ENCODE measurements around the gene RPS15.

The RPS15 gene

DNA sequence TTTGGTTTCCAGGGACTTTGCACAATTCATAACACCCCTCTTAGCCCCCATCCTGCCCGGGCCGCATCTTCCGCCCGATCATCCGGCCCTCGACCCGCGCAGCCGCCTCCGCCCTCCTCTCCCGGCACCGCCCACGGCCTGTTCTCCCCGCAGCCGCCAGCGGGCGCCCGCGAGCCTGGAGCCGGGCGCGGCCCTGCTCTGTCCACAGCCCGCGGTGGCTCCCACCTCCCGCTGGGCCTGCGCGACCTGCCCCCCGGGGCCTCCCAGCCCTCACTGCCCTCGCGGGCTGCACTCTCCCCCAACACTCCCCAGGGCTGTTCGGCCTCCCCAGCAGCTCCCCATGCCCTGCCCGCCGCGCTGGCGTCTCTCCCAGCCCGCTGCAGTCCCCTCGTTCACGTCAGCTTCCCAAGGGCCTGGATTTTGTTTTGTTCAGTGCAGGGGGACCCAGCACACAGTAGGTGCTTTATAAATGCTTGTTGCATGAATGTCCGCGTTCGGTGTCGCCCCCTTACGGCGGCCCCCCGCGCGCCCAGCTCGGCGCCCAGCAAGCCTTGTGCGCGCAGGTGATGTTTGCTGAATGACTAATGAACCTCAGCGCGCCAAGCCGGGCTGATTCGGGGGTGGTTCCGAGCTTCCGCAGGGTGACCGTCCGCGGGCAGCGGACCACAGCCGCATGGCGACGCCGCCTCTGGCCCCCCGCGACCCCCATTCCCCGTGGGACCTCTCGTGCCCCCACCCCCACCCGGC, 7.2 kb downstream of the RPS15 start:
- H3K9ac ChIP-seq (ENCODE audit: low read length): no peak overlapping the region
- no peak overlapping the region for H3K18ac ChIP-seq (ENCODE audit: low read length)
- peaks cover 6 to 14% of the 10 kb centered on the region in 2 experiments for H3K4me1 ChIP-seq (ENCODE audit: control insufficient read depth in 1 of 2, insufficient read depth in 2 of 2, low read length in 2 of 2)
- H2AFZ ChIP-seq (ENCODE audit: insufficient read depth, low read length, poor library complexity): no peak overlapping the region
- H3K23ac ChIP-seq (ENCODE audit: low read length): no peak overlapping the region
- peaks cover 41% of the 10 kb centered on the region for H3K27me3 ChIP-seq (ENCODE audit: insufficient read depth, low read length)
- no CpG with 5 or more reads among the region's 70 CpGs for WGBS (ENCODE audit: extremely low coverage, insufficient coverage, insufficient read length)
- DNase-seq: peak; percentile 47 to 80
- peak overlapping the region; percentile 90 for H3K4me2 ChIP-seq (ENCODE audit: low read length)
- H4K12ac ChIP-seq (ENCODE audit: low read depth, low read length): no peak overlapping the region
- H4K91ac ChIP-seq (ENCODE audit: low read depth, low read length): no peak overlapping the region
- no peak overlapping the region for H3K14ac ChIP-seq (ENCODE audit: low read length)
- H3K9me3 ChIP-seq (ENCODE audit: insufficient read depth, low read depth, low read length): peaks cover 6% of the 10 kb centered on the region
- no peak overlapping the region for H2AK5ac ChIP-seq (ENCODE audit: low read length)
- H3K79me2 ChIP-seq (ENCODE audit: control insufficient read depth, insufficient read depth, low read length, poor library complexity): no peaks in the 10 kb centered on the region
- no peak overlapping the region for H2BK120ac ChIP-seq (ENCODE audit: insufficient read depth, low read length, poor library complexity)
- H3K27ac ChIP-seq (ENCODE audit: low read depth, low read length): peak overlapping the region; percentile 16
- no peak overlapping the region for H4K8ac ChIP-seq (ENCODE audit: low read depth, low read length)
- H3K36me3 ChIP-seq (ENCODE audit: control insufficient read depth in 1 of 2, insufficient read depth in 2 of 2, low read length in 2 of 2): peaks cover 23 to 24% of the 10 kb centered on the region in 2 experiments
- H2BK5ac ChIP-seq (ENCODE audit: low read depth, low read length, poor library complexity): no peak overlapping the region
- peak overlapping the region; percentile 57 for H3K4me3 ChIP-seq (ENCODE audit: low read depth, low read length)
- no peak overlapping the region for H2BK12ac ChIP-seq (ENCODE audit: low read length)
- H3K4ac ChIP-seq (ENCODE audit: low read depth, low read length): no peak overlapping the region
- no peaks in the 10 kb centered on the region for H3K79me1 ChIP-seq (ENCODE audit: low read length)

DNA sequence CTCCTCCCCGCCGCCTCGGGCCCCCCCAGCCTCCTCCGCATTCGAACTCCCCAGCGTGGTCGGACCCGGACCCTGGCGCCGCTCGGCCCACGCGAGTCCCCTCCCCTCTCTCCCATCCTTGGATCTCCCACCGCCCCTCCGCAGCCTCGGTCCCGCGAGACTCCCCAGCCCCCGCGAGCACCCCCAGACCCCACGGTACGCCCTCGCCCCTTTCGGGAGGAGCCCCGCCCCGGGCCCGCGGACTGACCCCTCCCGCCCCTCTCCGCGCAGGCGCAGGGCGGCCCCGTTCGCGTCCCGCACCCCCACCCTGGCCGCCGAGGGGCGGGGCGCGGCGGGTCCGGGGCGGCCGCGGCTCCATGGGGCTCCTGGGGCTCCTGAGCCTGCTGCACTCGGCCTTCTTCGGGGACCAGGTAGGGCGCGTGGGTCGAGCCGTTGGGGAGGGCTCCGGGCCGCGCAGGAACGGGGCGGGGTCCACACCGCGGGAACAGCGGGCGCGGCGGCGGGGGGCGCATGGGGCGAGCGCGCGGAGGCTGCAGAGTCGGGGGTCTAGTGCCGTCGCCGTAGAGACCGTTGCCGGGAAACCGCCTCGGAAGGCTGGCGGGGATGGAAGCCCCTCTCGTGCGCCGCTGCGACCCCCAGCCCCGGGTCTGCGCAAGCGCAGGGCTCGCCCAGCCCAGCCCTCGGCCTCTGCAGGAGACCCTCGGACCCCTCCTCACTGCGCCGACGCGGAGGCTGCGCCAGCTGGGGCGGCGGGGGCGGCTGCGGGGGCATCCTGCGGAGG, 7.9 kb downstream of the RPS15 start:
- H4K91ac ChIP-seq (ENCODE audit: low read depth, low read length): no peak overlapping the region
- H2BK120ac ChIP-seq (ENCODE audit: insufficient read depth, low read length, poor library complexity): no peak overlapping the region
- no peaks in the 10 kb centered on the region for H3K79me2 ChIP-seq (ENCODE audit: control insufficient read depth, insufficient read depth, low read length, poor library complexity)
- H3K4me1 ChIP-seq (ENCODE audit: control insufficient read depth in 1 of 2, insufficient read depth in 2 of 2, low read length in 2 of 2): peaks cover 6 to 12% of the 10 kb centered on the region in 2 experiments
- H2AK5ac ChIP-seq (ENCODE audit: low read length): no peak overlapping the region
- H2BK5ac ChIP-seq (ENCODE audit: low read depth, low read length, poor library complexity): no peak overlapping the region
- no peak for DNase-seq
- peaks cover 49% of the 10 kb centered on the region for H3K27me3 ChIP-seq (ENCODE audit: insufficient read depth, low read length)
- no peak overlapping the region for H3K14ac ChIP-seq (ENCODE audit: low read length)
- no peak overlapping the region for H3K4ac ChIP-seq (ENCODE audit: low read depth, low read length)
- peak overlapping the region; percentile 44 for H3K4me2 ChIP-seq (ENCODE audit: low read length)
- H3K18ac ChIP-seq (ENCODE audit: low read length): no peak overlapping the region
- no peak overlapping the region for H4K8ac ChIP-seq (ENCODE audit: low read depth, low read length)
- H3K9ac ChIP-seq (ENCODE audit: low read length): no peak overlapping the region
- no peak overlapping the region for H3K23ac ChIP-seq (ENCODE audit: low read length)
- H3K36me3 ChIP-seq (ENCODE audit: control insufficient read depth in 1 of 2, insufficient read depth in 2 of 2, low read length in 2 of 2): peaks cover 16 to 17% of the 10 kb centered on the region in 2 experiments
- WGBS (ENCODE audit: extremely low coverage, insufficient coverage, insufficient read length): no CpG with 5 or more reads among the region's 99 CpGs
- no peak overlapping the region for H4K12ac ChIP-seq (ENCODE audit: low read depth, low read length)
- H3K9me3 ChIP-seq (ENCODE audit: insufficient read depth, low read depth, low read length): peaks cover 9% of the 10 kb centered on the region
- no peaks in the 10 kb centered on the region for H3K79me1 ChIP-seq (ENCODE audit: low read length)
- H2BK12ac ChIP-seq (ENCODE audit: low read length): no peak overlapping the region
- H2AFZ ChIP-seq (ENCODE audit: insufficient read depth, low read length, poor library complexity): no peak overlapping the region
- no peak overlapping the region for H3K27ac ChIP-seq (ENCODE audit: low read depth, low read length)
- H3K4me3 ChIP-seq (ENCODE audit: low read depth, low read length): peak overlapping the region; percentile 60

DNA sequence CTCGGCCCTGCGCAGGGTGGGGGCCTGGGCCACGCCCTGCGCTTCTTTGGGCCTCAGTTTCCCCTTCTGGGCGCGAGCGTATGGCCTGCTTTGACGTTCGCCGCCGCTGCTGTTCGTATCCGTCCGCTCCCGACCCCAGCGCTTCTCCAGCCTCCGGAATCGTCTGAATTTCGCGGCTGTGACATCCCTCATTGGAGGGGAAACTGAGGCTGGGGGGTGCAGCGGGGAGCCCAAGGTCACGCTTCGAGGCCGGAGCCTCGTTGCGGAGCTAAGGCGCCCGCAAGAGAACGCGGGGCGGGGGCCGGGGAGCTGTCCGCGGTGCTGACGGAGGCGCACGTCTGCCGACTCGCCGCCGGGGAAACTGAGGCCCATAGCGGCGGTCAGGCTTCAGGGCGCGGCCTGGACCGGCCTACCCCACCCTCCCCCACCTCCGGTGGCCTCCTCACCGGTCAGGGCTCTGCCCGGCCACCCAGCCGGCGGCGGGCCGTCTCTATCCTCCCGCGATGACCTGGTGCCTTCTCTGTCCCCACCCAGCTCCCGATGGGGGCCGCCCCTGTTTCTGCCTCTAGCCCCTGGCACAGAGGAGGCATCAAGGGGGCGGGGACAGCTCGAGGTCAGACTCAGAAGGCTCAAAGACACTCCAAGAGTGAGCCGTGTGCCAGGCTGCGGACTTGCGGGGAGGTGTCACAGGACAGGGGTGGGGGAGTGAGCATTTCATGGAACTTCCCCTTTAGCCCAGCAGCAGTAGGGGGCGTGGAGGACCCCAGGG, 8.7 kb downstream of the RPS15 start:
- no peak overlapping the region for H3K27ac ChIP-seq (ENCODE audit: low read depth, low read length)
- no peak overlapping the region for H4K91ac ChIP-seq (ENCODE audit: low read depth, low read length)
- no CpG with 5 or more reads among the region's 63 CpGs for WGBS (ENCODE audit: extremely low coverage, insufficient coverage, insufficient read length)

DNA sequence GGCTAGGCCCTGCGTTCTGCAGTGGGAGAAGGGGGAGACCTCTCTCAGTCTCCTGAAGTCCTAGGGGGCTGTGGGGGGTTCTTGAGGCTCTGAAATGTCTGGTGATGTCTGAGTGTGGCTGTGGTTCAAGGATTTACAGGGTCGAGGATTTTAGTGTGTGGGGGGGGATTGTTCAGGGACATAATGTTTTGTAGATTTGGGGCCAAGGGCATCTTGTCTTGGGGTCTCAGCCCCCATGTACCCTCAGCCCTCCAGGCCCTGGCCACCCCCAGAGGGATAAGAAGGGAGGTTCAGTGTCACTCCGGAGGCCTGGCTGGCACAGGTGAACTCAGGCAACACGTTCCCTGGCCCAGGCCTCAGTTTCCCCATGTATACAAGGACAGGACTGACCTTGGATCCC, 9.3 kb downstream of the RPS15 start:
- no CpG with 5 or more reads among the region's 4 CpGs for WGBS (ENCODE audit: extremely low coverage, insufficient coverage, insufficient read length)
- Histone ChIP-seq H4K8ac (ENCODE audit: low read depth, low read length) (no peak overlapping the region), H3K36me3 (ENCODE audit: control insufficient read depth in 1 of 2, insufficient read depth in 2 of 2, low read length in 2 of 2) (peaks cover 4% of the 10 kb centered on the region in 2 experiments), H3K14ac (ENCODE audit: low read length) (no peak overlapping the region), H3K23ac (ENCODE audit: low read length) (no peak overlapping the region), H2BK120ac (ENCODE audit: insufficient read depth, low read length, poor library complexity) (no peak overlapping the region), H3K4me3 (ENCODE audit: low read depth, low read length) (no peak overlapping the region), H3K4me2 (ENCODE audit: low read length) (no peak overlapping the region), H3K9ac (ENCODE audit: low read length) (no peak overlapping the region), H2BK12ac (ENCODE audit: low read length) (no peak overlapping the region), H3K27ac (ENCODE audit: low read depth, low read length) (no peak overlapping the region), H4K12ac (ENCODE audit: low read depth, low read length) (no peak overlapping the region), H3K79me1 (ENCODE audit: low read length) (no peaks in the 10 kb centered on the region), H3K79me2 (ENCODE audit: control insufficient read depth, insufficient read depth, low read length, poor library complexity) (no peaks in the 10 kb centered on the region), H3K4me1 (ENCODE audit: control insufficient read depth in 1 of 2, insufficient read depth in 2 of 2, low read length in 2 of 2) (peaks cover 6 to 12% of the 10 kb centered on the region in 2 experiments), H2AK5ac (ENCODE audit: low read length) (no peak overlapping the region), H3K4ac (ENCODE audit: low read depth, low read length) (no peak overlapping the region), H2BK5ac (ENCODE audit: low read depth, low read length, poor library complexity) (no peak overlapping the region), H3K18ac (ENCODE audit: low read length) (no peak overlapping the region), H3K9me3 (ENCODE audit: insufficient read depth, low read depth, low read length) (peaks cover 9% of the 10 kb centered on the region), H2AFZ (ENCODE audit: insufficient read depth, low read length, poor library complexity) (no peak overlapping the region), H4K91ac (ENCODE audit: low read depth, low read length) (no peak overlapping the region), H3K27me3 (ENCODE audit: insufficient read depth, low read length) (peaks cover 62% of the 10 kb centered on the region)
- DNase-seq: no peak

More for the DNA sequence above, 8.7 kb downstream of the RPS15 start:
- no peak overlapping the region for H3K14ac ChIP-seq (ENCODE audit: low read length)
- no peak overlapping the region for H2BK12ac ChIP-seq (ENCODE audit: low read length)
- peaks cover 6 to 12% of the 10 kb centered on the region in 2 experiments for H3K4me1 ChIP-seq (ENCODE audit: control insufficient read depth in 1 of 2, insufficient read depth in 2 of 2, low read length in 2 of 2)
- H4K12ac ChIP-seq (ENCODE audit: low read depth, low read length): no peak overlapping the region
- H3K79me2 ChIP-seq (ENCODE audit: control insufficient read depth, insufficient read depth, low read length, poor library complexity): no peaks in the 10 kb centered on the region
- no peak overlapping the region for H2AK5ac ChIP-seq (ENCODE audit: low read length)
- no peak for DNase-seq
- peaks cover 56% of the 10 kb centered on the region for H3K27me3 ChIP-seq (ENCODE audit: insufficient read depth, low read length)
- H3K4me2 ChIP-seq (ENCODE audit: low read length): peak overlapping the region; percentile 44
- H3K18ac ChIP-seq (ENCODE audit: low read length): no peak overlapping the region
- no peak overlapping the region for H2AFZ ChIP-seq (ENCODE audit: insufficient read depth, low read length, poor library complexity)
- H3K9me3 ChIP-seq (ENCODE audit: insufficient read depth, low read depth, low read length): peaks cover 9% of the 10 kb centered on the region
- no peak overlapping the region for H3K23ac ChIP-seq (ENCODE audit: low read length)
- no peaks in the 10 kb centered on the region for H3K79me1 ChIP-seq (ENCODE audit: low read length)
- H2BK5ac ChIP-seq (ENCODE audit: low read depth, low read length, poor library complexity): no peak overlapping the region
- no peak overlapping the region for H4K8ac ChIP-seq (ENCODE audit: low read depth, low read length)
- no peak overlapping the region for H2BK120ac ChIP-seq (ENCODE audit: insufficient read depth, low read length, poor library complexity)
- peaks cover 8 to 9% of the 10 kb centered on the region in 2 experiments for H3K36me3 ChIP-seq (ENCODE audit: control insufficient read depth in 1 of 2, insufficient read depth in 2 of 2, low read length in 2 of 2)
- no peak overlapping the region for H3K4ac ChIP-seq (ENCODE audit: low read depth, low read length)
- no peak overlapping the region for H3K9ac ChIP-seq (ENCODE audit: low read length)
- peak overlapping the region; percentile 5 for H3K4me3 ChIP-seq (ENCODE audit: low read depth, low read length)

All from trophoblast cell (in vitro differentiated cells and primary cell).